ACHN (cell line): ENCODE results near the gene HDAC5.
"Not testable (repeated sequence)": the region's sequence is repeated elsewhere in the genome, so short reads cannot be mapped to it uniquely, and the experiment has no call there.

Experiments
- DNase-seq: peaks from one replicate; pipeline ENCODE4 v3.0.0-alpha.2; 2015
- in situ Hi-C: cut with HindIII; loops from 2 replicates; pipeline ENCODE4 v1.10.0; 2017; ENCODE audit warnings: low sequenced_read_pairs, low pct_ligation_motif_present, low pct_unique_long_range_greater_than_20kb

Gene HDAC5

GRCh38 chr17:44123356-44124117 is at the start of gene HDAC5:
HDAC5 (minus strand) TSS chr17:44123641; CDS start chr17:44117515, 6,126 bp downstream.
- DNase-seq = peak; percentile 95
- in situ Hi-C loops = no loop called here

GRCh38 chr17:44171931-44172455 is 48.6 kb upstream of the HDAC5 start:
- in situ Hi-C loops = no loop called here

GRCh38 chr17:44170499-44171201 is 47.2 kb upstream of the HDAC5 start, which contains the start of gene ASB16:
ASB16 (plus strand) TSS chr17:44170704; CDS start chr17:44170790, 86 bp downstream.
- in situ Hi-C loops = no loop called here
- no peak for DNase-seq

More at GRCh38 chr17:44171931-44172455, 48.6 kb upstream of the HDAC5 start:
- no peak for DNase-seq

- DNase-seq = no peak
- in situ Hi-C loops = no loop called here
Measured at GRCh38 chr17:44170135-44170498, 46.7 kb upstream of the HDAC5 start.

GRCh38 chr17:44167181-44167861 is 43.9 kb upstream of the HDAC5 start:
- in situ Hi-C loops = no loop called here
- DNase-seq = no peak

- in situ Hi-C loops = no loop called here
- no peak for DNase-seq
Measured at GRCh38 chr17:44164476-44164875, 41.0 kb upstream of the HDAC5 start.

- in situ Hi-C loops = no loop called here
- DNase-seq = no peak
Measured at GRCh38 chr17:44159519-44160210, 36.2 kb upstream of the HDAC5 start.

GRCh38 chr17:44155488-44155887 is 32.0 kb upstream of the HDAC5 start:
- no peak for DNase-seq
- in situ Hi-C loops = no loop called here

- in situ Hi-C loops = no loop called here
- no peak for DNase-seq
Measured at GRCh38 chr17:44152875-44153274, 29.4 kb upstream of the HDAC5 start.

GRCh38 chr17:44149750-44150329 is 26.4 kb upstream of the HDAC5 start:
- in situ Hi-C loops = no loop called here
- no peak for DNase-seq

- in situ Hi-C loops, DNase-seq: not testable (repeated sequence)
Measured at GRCh38 chr17:44149066-44149465, 25.6 kb upstream of the HDAC5 start.

GRCh38 chr17:44147812-44148211 is 24.4 kb upstream of the HDAC5 start:
- no peak for DNase-seq
- in situ Hi-C loops = no loop called here

GRCh38 chr17:44146375-44147346 is 23.2 kb upstream of the HDAC5 start:
- in situ Hi-C loops = no loop called here
- no peak for DNase-seq

GRCh38 chr17:44144966-44145739 is 21.7 kb upstream of the HDAC5 start:
- in situ Hi-C loops = no loop called here
- DNase-seq = no peak

- in situ Hi-C loops = not testable (repeated sequence)
- peak; percentile 50 for DNase-seq
Measured at GRCh38 chr17:44143921-44144320, 20.5 kb upstream of the HDAC5 start.

- DNase-seq = peak; percentile 99
Measured at GRCh38 chr17:44137891-44138709, 14.7 kb upstream of the HDAC5 start.

More at GRCh38 chr17:44137891-44138709, 14.7 kb upstream of the HDAC5 start:
- in situ Hi-C loops = no loop called here
